ENCODE data around the gene ADAMTS15.

DNA sequence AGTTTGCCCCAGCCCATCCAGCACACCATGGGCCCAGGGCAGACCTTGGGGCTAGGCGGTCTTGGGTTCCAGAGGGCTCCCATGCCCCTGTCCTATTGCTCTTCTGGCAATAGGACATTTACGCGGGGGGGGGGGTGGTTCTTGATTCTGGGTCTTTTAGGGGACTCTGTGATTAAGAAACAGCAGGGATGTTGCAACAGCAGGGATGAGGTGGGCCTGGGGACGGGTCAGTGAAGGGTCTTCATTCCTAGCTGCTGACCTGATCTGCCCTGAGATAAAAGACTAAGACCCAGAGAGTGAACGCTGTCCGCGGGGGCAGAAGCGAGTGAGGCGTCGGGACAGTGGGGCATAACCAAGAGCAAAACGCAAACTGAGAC, 418 bp upstream of the ADAMTS15 start:
- TF ChIP-seq, protein P1, sequence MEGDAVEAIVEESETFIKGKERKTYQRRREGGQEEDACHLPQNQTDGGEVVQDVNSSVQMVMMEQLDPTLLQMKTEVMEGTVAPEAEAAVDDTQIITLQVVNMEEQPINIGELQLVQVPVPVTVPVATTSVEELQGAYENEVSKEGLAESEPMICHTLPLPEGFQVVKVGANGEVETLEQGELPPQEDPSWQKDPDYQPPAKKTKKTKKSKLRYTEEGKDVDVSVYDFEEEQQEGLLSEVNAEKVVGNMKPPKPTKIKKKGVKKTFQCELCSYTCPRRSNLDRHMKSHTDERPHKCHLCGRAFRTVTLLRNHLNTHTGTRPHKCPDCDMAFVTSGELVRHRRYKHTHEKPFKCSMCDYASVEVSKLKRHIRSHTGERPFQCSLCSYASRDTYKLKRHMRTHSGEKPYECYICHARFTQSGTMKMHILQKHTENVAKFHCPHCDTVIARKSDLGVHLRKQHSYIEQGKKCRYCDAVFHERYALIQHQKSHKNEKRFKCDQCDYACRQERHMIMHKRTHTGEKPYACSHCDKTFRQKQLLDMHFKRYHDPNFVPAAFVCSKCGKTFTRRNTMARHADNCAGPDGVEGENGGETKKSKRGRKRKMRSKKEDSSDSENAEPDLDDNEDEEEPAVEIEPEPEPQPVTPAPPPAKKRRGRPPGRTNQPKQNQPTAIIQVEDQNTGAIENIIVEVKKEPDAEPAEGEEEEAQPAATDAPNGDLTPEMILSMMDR (conservative IDR thresholded peaks at IDR 0.05 in 1 of 2, IDR thresholded peaks at IDR 0.05 in 1 of 2; ENCODE audit: low read depth in 1 of 2, low read length in 2 of 2) = no peak
- no peak for TF ChIP-seq EZH2 (IDR thresholded peaks at IDR 0.05; ENCODE audit: low read length, missing control alignments)
